HEK293 (cell line): ENCODE results near the gene TTLL3.

Experiments used
- CTCF ChIA-PET: fragments of 350-600 bp; formaldehyde crosslinking; extraction: SDS; loops from one replicate; lab custom pipeline; 2021; ENCODE audit warnings: antibody characterized with exemption; lab: Yijun Ruan, JAX
- POLR2A ChIA-PET: fragments of 300-600 bp; formaldehyde crosslinking; extraction: SDS; loops from one replicate; lab custom pipeline; 2020; ENCODE audit warnings: antibody characterized with exemption, inconsistent platforms; lab: Yijun Ruan, JAX
- H3K27ac ChIP-seq: fragments of 200-500 bp; sonication (Bioruptor generic); 2 replicates; pipeline ENCODE4 v1.5.1; 2014; ENCODE audit warnings: low read depth, low read length, control low read depth, inconsistent platforms; ENCODE audit errors: extremely low read depth
- H3K36me3 ChIP-seq, 2 experiments: fragments of 200-500 bp in 1 of 2; sonication (Bioruptor generic) in 1 of 2; 1 replicate in 1 of 2; 2 replicates in 1 of 2; pipeline ENCODE4 v1.5.1; 2014 to 2017; ENCODE audit warnings: inconsistent platforms in 2 of 2, low read length in 2 of 2; ENCODE audit not compliant: control insufficient read depth in 2 of 2, insufficient read depth in 1 of 2
- H3K4me1 ChIP-seq: fragments of 200-500 bp; sonication (Bioruptor generic); 2 replicates; pipeline ENCODE4 v1.5.1; 2014; ENCODE audit warnings: mild to moderate bottlenecking, low read length, inconsistent platforms; ENCODE audit not compliant: control insufficient read depth, insufficient read depth
- H3K4me3 ChIP-seq: 2 replicates; pipeline ENCODE4 v1.5.1; 2011; ENCODE audit warnings: low read depth, mild to moderate bottlenecking, control low read depth, low read length, moderate library complexity
- H3K9me3 ChIP-seq: fragments of 200-500 bp; sonication (Bioruptor generic); 2 replicates; pipeline ENCODE4 v1.5.1; 2014; ENCODE audit warnings: low read depth, low read length, inconsistent platforms; ENCODE audit not compliant: control insufficient read depth, insufficient read depth
- GLI2 ChIP-seq: fragments of 450-650 bp; formaldehyde crosslinking; IDR thresholded peaks from 2 replicates; pipeline ENCODE4; 2017; ENCODE audit warnings: missing biosample characterization, missing genetic modification characterization, low read depth, borderline replicate concordance
- OSR2 ChIP-seq: fragments of 450-650 bp; formaldehyde crosslinking; IDR thresholded peaks from 2 replicates; pipeline ENCODE4 v1.5.1; 2016; ENCODE audit warnings: missing biosample characterization, missing genetic modification characterization
- PRDM1 ChIP-seq: fragments of 450-650 bp; formaldehyde crosslinking; IDR thresholded peaks from 2 replicates; pipeline ENCODE4; 2016; ENCODE audit warnings: missing biosample characterization, missing genetic modification characterization
- PRDM6 ChIP-seq: fragments of 450-650 bp; formaldehyde crosslinking; IDR thresholded peaks from 2 replicates; pipeline ENCODE4 v1.5.1; 2017; ENCODE audit warnings: missing biosample characterization, missing genetic modification characterization
- SCRT1 ChIP-seq: fragments of 450-650 bp; formaldehyde crosslinking; IDR thresholded peaks from 2 replicates; pipeline ENCODE4 v1.5.1; 2016; ENCODE audit warnings: missing biosample characterization, missing genetic modification characterization, borderline replicate concordance
- SCRT2 ChIP-seq: fragments of 450-650 bp; formaldehyde crosslinking; IDR thresholded peaks from 2 replicates; pipeline ENCODE4 v1.5.1; 2016; ENCODE audit warnings: missing biosample characterization, missing genetic modification characterization
- TCF7L2 ChIP-seq: IDR thresholded peaks from 2 replicates; pipeline ENCODE4 v1.6.1; 2011; ENCODE audit warnings: low read depth, mild to moderate bottlenecking, inconsistent platforms, low read length, moderate library complexity, borderline replicate concordance
- ZBTB17 ChIP-seq: fragments of 450-650 bp; formaldehyde crosslinking; IDR thresholded peaks from 2 replicates; pipeline ENCODE4 v1.5.1; 2016; ENCODE audit warnings: missing biosample characterization, missing genetic modification characterization
- ZBTB7A ChIP-seq: fragments of 450-650 bp; formaldehyde crosslinking; IDR thresholded peaks from 2 replicates; pipeline ENCODE4 v1.5.1; 2016; ENCODE audit warnings: low read depth, missing biosample characterization, missing genetic modification characterization
- ZNF10 ChIP-seq: fragments of 450-650 bp; formaldehyde crosslinking; IDR thresholded peaks from 2 replicates; pipeline ENCODE4 v1.5.1; 2017; ENCODE audit warnings: missing biosample characterization, missing genetic modification characterization
- ZNF148 ChIP-seq: fragments of 450-650 bp; formaldehyde crosslinking; IDR thresholded peaks from 2 replicates; pipeline ENCODE4 v1.5.0; 2017; ENCODE audit warnings: missing biosample characterization, missing genetic modification characterization, borderline replicate concordance
- ZNF157 ChIP-seq: fragments of 450-650 bp; formaldehyde crosslinking; IDR thresholded peaks from 2 replicates; pipeline ENCODE4 v1.5.1; 2016; ENCODE audit warnings: missing biosample characterization, missing genetic modification characterization
- ZNF239 ChIP-seq: fragments of 450-650 bp; formaldehyde crosslinking; IDR thresholded peaks from 2 replicates; pipeline ENCODE4 v1.5.1; 2016; ENCODE audit warnings: missing biosample characterization, missing genetic modification characterization
- ZNF423 ChIP-seq: fragments of 450-650 bp; formaldehyde crosslinking; IDR thresholded peaks from 2 replicates; pipeline ENCODE4 v1.5.1; 2016; ENCODE audit warnings: missing biosample characterization, missing genetic modification characterization
- ZNF664 ChIP-seq: fragments of 450-650 bp; formaldehyde crosslinking; IDR thresholded peaks from 2 replicates; pipeline ENCODE4 v1.5.1; 2016; ENCODE audit warnings: missing biosample characterization, missing genetic modification characterization
- ZNF76 ChIP-seq: fragments of 450-650 bp; formaldehyde crosslinking; IDR thresholded peaks from 2 replicates; pipeline ENCODE4; 2016; ENCODE audit warnings: low read depth, missing biosample characterization, missing genetic modification characterization, borderline replicate concordance
- ZNF791 ChIP-seq: fragments of 450-650 bp; formaldehyde crosslinking; IDR thresholded peaks from 2 replicates; pipeline ENCODE4 v1.5.1; 2016; ENCODE audit warnings: missing biosample characterization, missing genetic modification characterization

The TTLL3 gene

GRCh38 chr3:9881441-9881840 is 71.4 kb downstream of the TTLL3 start:
- H3K9me3 ChIP-seq = no peaks in the 10 kb centered on the region
- H3K27ac ChIP-seq = no peak overlapping the region
- TF ChIP-seq SCRT2 (tag by site-specific recombination) = peak; percentile 81
- no peak for TF ChIP-seq ZNF157
- TF ChIP-seq ZNF423 (tag by site-specific recombination) = no peak
- no peak for TF ChIP-seq GLI2 (tag by site-specific recombination)
- no peak for TF ChIP-seq ZNF239 (tag by site-specific recombination)
- ChIA-PET POLR2A (interaction anchor here (0.6 kb wide), 1 partner anchor 8 kb away, joined by 3 read pairs; no protein-coding TSS in a partner anchor), CTCF (no interaction called here)
- H3K4me3 ChIP-seq = no peak overlapping the region
- H3K4me1 ChIP-seq = no peaks in the 10 kb centered on the region
- H3K36me3 ChIP-seq = no peaks in the 10 kb centered on the region

GRCh38 chr3:9883706-9884554 is 73.9 kb downstream of the TTLL3 start:
- CTCF ChIA-PET = interaction anchor here (0.6 to 1.1 kb wide), 3 partner anchors 62 to 98 kb away, joined by 3 read pairs; partner anchors contain the start of gene PRRT3
- no peaks in the 10 kb centered on the region for H3K4me1 ChIP-seq
- no peak overlapping the region for H3K27ac ChIP-seq
- H3K9me3 ChIP-seq = no peaks in the 10 kb centered on the region
- no peaks in the 10 kb centered on the region for H3K36me3 ChIP-seq
- POLR2A ChIA-PET = interaction anchor here (1.2 to 1.4 kb wide), 2 partner anchors 20 to 33 kb away, joined by 3 to 4 read pairs; partner anchors contain the start of gene IL17RC
- no peak overlapping the region for H3K4me3 ChIP-seq
- TF ChIP-seq ZNF664 (tag by site-specific recombination) (peak; percentile 71), ZBTB7A (no peak), PRDM1 (peak; percentile 25; the same call in 1 of the 2 replicates), SCRT1 (tag by site-specific recombination) (no peak), ZNF10 (tag by site-specific recombination) (no peak), ZNF76 (tag by site-specific recombination) (no peak), PRDM6 (tag by site-specific recombination) (no peak), OSR2 (tag by site-specific recombination) (no peak), TCF7L2 (no peak)

GRCh38 chr3:9884555-9885165 is 74.6 kb downstream of the TTLL3 start:
- Histone ChIP-seq H3K27ac (no peak overlapping the region), H3K9me3 (no peaks in the 10 kb centered on the region), H3K4me3 (no peak overlapping the region), H3K4me1 (no peaks in the 10 kb centered on the region), H3K36me3 (no peaks in the 10 kb centered on the region)
- POLR2A ChIA-PET = interaction anchor here (1.2 to 1.4 kb wide), 2 partner anchors 21 to 32 kb away, joined by 3 to 4 read pairs; partner anchors contain the start of gene IL17RC
- CTCF ChIA-PET = interaction anchor here (0.6 to 1.1 kb wide), 2 partner anchors 62 to 68 kb away, joined by 3 read pairs; partner anchors contain the start of gene PRRT3
- TF ChIP-seq ZNF791 (tag by site-specific recombination) (no peak), ZNF148 (tag by site-specific recombination) (no peak), ZNF157 (no peak), ZBTB17 (peak; percentile 69)
